T-cell (primary cell): ENCODE data around the gene SBSN. TPM values are rescaled to one million over a fixed set of nuclear protein-coding genes. Genes with fewer than 3 reads are reported as not detected.

ENCODE experiments used
- ATAC-seq, 4 experiments: fragments of 200-7000 bp in 3 of 4; fragments of 150-1000 bp in 1 of 4; cut with Tn5 transposase; replicated peaks in 1 of 4; 1 replicate in 3 of 4; 2 replicates in 1 of 4; pipeline ENCODE4 v1.10.0; 2021; ENCODE audit warnings: moderate library complexity in 3 of 4, mild to moderate bottlenecking in 2 of 4, moderate number of reproducible peaks in 1 of 4
- CTCF ChIA-PET, 2 donors: fragments of 300-600 bp; sonication (Branson Sonifier 250); formaldehyde crosslinking; loops; one replicate each; lab custom pipeline; 2022; ENCODE audit warnings: antibody characterized with exemption in 2 of 2; lab: Charles Lee
- POLR2A ChIA-PET, 2 donors: fragments of 300-600 bp; sonication (Branson Sonifier 250); formaldehyde crosslinking; loops; one replicate each; lab custom pipeline; 2022; ENCODE audit warnings: antibody characterized with exemption in 2 of 2; lab: Charles Lee
- DNase-seq, 35 experiments: peaks; one replicate each; pipeline versions ENCODE4 v3.0.0 to v3.0.0-alpha.2; 2013 to 2023
- H3K27ac ChIP-seq: one replicate; pipeline ENCODE4 v1.5.1; 2013; ENCODE audit warnings: low read length
- H3K27me3 ChIP-seq, 2 experiments: replicated peaks in 1 of 2; 1 replicate in 1 of 2; 2 replicates in 1 of 2; pipeline versions ENCODE4 v1.6.1 to v1.7.0; 2013; ENCODE audit warnings: low read length in 1 of 2, mixed read lengths in 1 of 2; ENCODE audit not compliant: control insufficient read depth in 2 of 2, insufficient read depth in 2 of 2; ENCODE audit errors: extremely low read depth in 1 of 2
- H3K36me3 ChIP-seq, 2 donors: 1 replicate in 1 of 2; 2 replicates in 1 of 2; pipeline versions ENCODE4 v1.6.1 to v1.7.0; 2013; ENCODE audit warnings: low read length in 1 of 2; ENCODE audit not compliant: control insufficient read depth in 2 of 2, insufficient read depth in 1 of 2; ENCODE audit errors: extremely low read depth in 1 of 2
- H3K4me1 ChIP-seq, 2 experiments: 1 replicate in 1 of 2; 2 replicates in 1 of 2; pipeline versions ENCODE4 v1.6.1 to v1.7.0; 2013; ENCODE audit warnings: low read length in 2 of 2, mixed read lengths in 1 of 2; ENCODE audit not compliant: insufficient read depth in 2 of 2, control insufficient read depth in 1 of 2; ENCODE audit errors: extremely low read depth in 1 of 2
- H3K4me3 ChIP-seq, 2 donors: 1 replicate in 1 of 2; 2 replicates in 1 of 2; pipeline versions ENCODE4 v1.5.1 to v1.7.0; 2013; ENCODE audit warnings: mild to moderate bottlenecking in 2 of 2, low read length in 1 of 2, moderate library complexity in 1 of 2; ENCODE audit not compliant: control insufficient read depth in 1 of 2; ENCODE audit errors: extremely low read depth in 1 of 2
- H3K9me3 ChIP-seq: 2 replicates; pipeline ENCODE4 v1.7.0; 2013
- H3K27ac Mint-ChIP-seq, 2 donors: one replicate each; pipeline ENCODE4 v1.8.0; 2020 to 2021; ENCODE audit warnings: mild to moderate bottlenecking in 2 of 2, mixed read lengths in 2 of 2
- H3K27me3 Mint-ChIP-seq, 2 donors: one replicate each; pipeline ENCODE4 v1.8.0; 2021 to 2022; ENCODE audit warnings: mixed read lengths in 2 of 2
- H3K36me3 Mint-ChIP-seq: one replicate; pipeline ENCODE4 v1.8.0; 2021; ENCODE audit warnings: mixed read lengths
- H3K4me1 Mint-ChIP-seq, 3 donors: one replicate each; pipeline ENCODE4 v1.8.0; 2020 to 2022; ENCODE audit warnings: mixed read lengths in 3 of 3, mild to moderate bottlenecking in 1 of 3
- H3K4me3 Mint-ChIP-seq, 3 donors: one replicate each; pipeline ENCODE4 v1.8.0; 2020 to 2022; ENCODE audit warnings: mild to moderate bottlenecking in 3 of 3, mixed read lengths in 3 of 3, moderate library complexity in 3 of 3
- H3K9me3 Mint-ChIP-seq, 3 donors: one replicate each; pipeline ENCODE4 v1.8.0; 2020 to 2022; ENCODE audit warnings: mixed read lengths in 3 of 3
- WGBS: methylation state at CpG from one replicate; pipeline ENCODE4 v1.1.5; 2013; ENCODE audit warnings: missing lambda C conversion rate; ENCODE audit not compliant: insufficient coverage; 5-methylcytosine and 5-hydroxymethylcytosine counted together
- total RNA-seq, 35 experiments: library from RNA in 6 of 35; stranded (reverse) in 6 of 35; fragments of 120-200 nt in 1 of 35; gene quantifications; one replicate each; pipeline versions ENCODE4 v1.2.1 to v1.2.4 and lab custom pipeline; 2013 to 2026

SBSN gene
- total RNA-seq, 5 donors from 2014 or later (not counting 1 experiment from before 2014, with no cell fraction given): 0.23 TPM; not detected in 4

- Mint-ChIP-seq H3K27ac (peak overlapping the region in 1 of 2 donors; percentile 49), H3K36me3 (no peaks in the 10 kb centered on the region), H3K4me3 (no peak overlapping the region), H3K27me3 (peaks cover 46 to 55% of the 10 kb centered on the region in 2 donors), H3K9me3 (no peaks in the 10 kb centered on the region), H3K4me1 (peaks cover 5 to 13% (median 12%) of the 10 kb centered on the region in 3 donors)
- ChIA-PET CTCF (no interaction called here), POLR2A (interaction anchor here in 1 of 2 donors (0.6 kb wide), 1 partner anchor 45 kb away, joined by 3 read pairs; no protein-coding TSS in a partner anchor)
- Histone ChIP-seq H3K36me3 (no peaks in the 10 kb centered on the region), H3K27me3 (peaks cover 0 to 67% of the 10 kb centered on the region in 2 experiments), H3K9me3 (no peaks in the 10 kb centered on the region), H3K4me3 (no peak overlapping the region), H3K27ac (no peak overlapping the region), H3K4me1 (peaks cover 0 to 17% of the 10 kb centered on the region in 2 experiments)
- ATAC-seq (no peak), DNase-seq (no peak)
- WGBS: 87% methylated on average over 22 of the region's 23 CpGs
These were observed 31.7 kb upstream of the SBSN start for GRCh38 chr19:35559781-35560180.

GRCh38 chr19:35559281-35559659 is 31.2 kb upstream of the SBSN start:
- POLR2A ChIA-PET: interaction anchor here in 1 of 2 donors (0.6 kb wide), 1 partner anchor 44 kb away, joined by 3 read pairs; no protein-coding TSS in a partner anchor
- H3K4me3 Mint-ChIP-seq: peak overlapping the region in 1 of 3 donors; percentile 76
- Histone ChIP-seq H3K9me3 (no peaks in the 10 kb centered on the region), H3K27me3 (peaks cover 0 to 62% of the 10 kb centered on the region in 2 experiments), H3K27ac (no peak overlapping the region), H3K4me1 (peaks cover 0 to 17% of the 10 kb centered on the region in 2 experiments), H3K36me3 (no peaks in the 10 kb centered on the region), H3K4me3 (no peak overlapping the region)
- H3K36me3 Mint-ChIP-seq: no peaks in the 10 kb centered on the region
- 76% methylated on average over 9 of the region's 11 CpGs for WGBS
- DNase-seq (no peak), ATAC-seq (no peak)
- peaks cover 46 to 50% of the 10 kb centered on the region in 2 donors for H3K27me3 Mint-ChIP-seq
- CTCF ChIA-PET: no interaction called here
- H3K9me3 Mint-ChIP-seq: no peaks in the 10 kb centered on the region
- no peak overlapping the region for H3K27ac Mint-ChIP-seq
- H3K4me1 Mint-ChIP-seq: peaks cover 5 to 13% (median 12%) of the 10 kb centered on the region in 3 donors

GRCh38 chr19:35558400-35559280 is 30.5 kb upstream of the SBSN start:
- peak overlapping the region; percentile 17 to 76 (median 34) for H3K4me3 Mint-ChIP-seq
- 42% methylated on average over 49 of the region's 53 CpGs for WGBS

GRCh38 chr19:35557539-35558399 is 29.7 kb upstream of the SBSN start:
- H3K4me3 ChIP-seq: peak overlapping the region; percentile 29 to 45
- H3K4me1 ChIP-seq: peaks cover 0 to 17% of the 10 kb centered on the region in 2 experiments
- Mint-ChIP-seq H3K9me3 (no peaks in the 10 kb centered on the region), H3K27me3 (peaks cover 36 to 43% of the 10 kb centered on the region in 2 donors), H3K27ac (no peak overlapping the region), H3K4me1 (peaks cover 5 to 13% (median 12%) of the 10 kb centered on the region in 3 donors), H3K36me3 (no peaks in the 10 kb centered on the region), H3K4me3 (peak overlapping the region; percentile 67 to 76 (median 71))
- ChIA-PET POLR2A (no interaction called here), CTCF (no interaction called here)
- WGBS: 14% methylated on average over 49 of the region's 60 CpGs
- DNase-seq (peak in 25 of 35 experiments; percentile 13 to 55 (median 37)), ATAC-seq (peak; percentile 56 to 81 (median 67))
- no peak overlapping the region for H3K27ac ChIP-seq
- H3K36me3 ChIP-seq: no peaks in the 10 kb centered on the region
- no peaks in the 10 kb centered on the region for H3K9me3 ChIP-seq
- H3K27me3 ChIP-seq: peaks cover 0 to 49% of the 10 kb centered on the region in 2 experiments

More at GRCh38 chr19:35558400-35559280, 30.5 kb upstream of the SBSN start:
- ATAC-seq (no peak), DNase-seq (no peak)
- H3K9me3 ChIP-seq: no peaks in the 10 kb centered on the region
- Mint-ChIP-seq H3K4me1 (peaks cover 5 to 13% (median 12%) of the 10 kb centered on the region in 3 donors), H3K27me3 (peaks cover 43 to 45% of the 10 kb centered on the region in 2 donors), H3K9me3 (no peaks in the 10 kb centered on the region), H3K36me3 (no peaks in the 10 kb centered on the region), H3K27ac (no peak overlapping the region)
- H3K27ac ChIP-seq: no peak overlapping the region
- ChIA-PET POLR2A (no interaction called here), CTCF (no interaction called here)
- H3K36me3 ChIP-seq: no peaks in the 10 kb centered on the region
- peaks cover 0 to 57% of the 10 kb centered on the region in 2 experiments for H3K27me3 ChIP-seq
- peaks cover 0 to 17% of the 10 kb centered on the region in 2 experiments for H3K4me1 ChIP-seq
- H3K4me3 ChIP-seq: peak overlapping the region; percentile 15 to 29

GRCh38 chr19:35556846-35557538 is 28.9 kb upstream of the SBSN start:
- H3K36me3 Mint-ChIP-seq: no peaks in the 10 kb centered on the region
- WGBS: 93% methylated on average over 16 of the region's 16 CpGs
- Histone ChIP-seq H3K36me3 (no peaks in the 10 kb centered on the region), H3K27ac (no peak overlapping the region), H3K4me1 (peaks cover 0 to 17% of the 10 kb centered on the region in 2 experiments), H3K27me3 (peaks cover 0 to 41% of the 10 kb centered on the region in 2 experiments), H3K4me3 (no peak overlapping the region), H3K9me3 (no peaks in the 10 kb centered on the region)
- H3K4me1 Mint-ChIP-seq: peaks cover 5 to 13% (median 12%) of the 10 kb centered on the region in 3 donors
- no peak for ATAC-seq
- POLR2A ChIA-PET: no interaction called here
- H3K4me3 Mint-ChIP-seq: peak overlapping the region; percentile 39 to 76 (median 54)
- CTCF ChIA-PET: interaction anchor here in 1 of 2 donors (1.2 kb wide), 1 partner anchor 38 kb away, joined by 4 read pairs; no protein-coding TSS in a partner anchor
- no peak for DNase-seq
- no peak overlapping the region for H3K27ac Mint-ChIP-seq
- H3K27me3 Mint-ChIP-seq: peaks cover 30 to 35% of the 10 kb centered on the region in 2 donors
- no peaks in the 10 kb centered on the region for H3K9me3 Mint-ChIP-seq
